Small intestine (tissue), 16 donors: Measurements from ENCODE around the gene BEX2. TPM values are rescaled to one million over a fixed set of nuclear protein-coding genes. Genes with fewer than 3 reads are reported as not detected.
"Not testable (repeated sequence)": the region's sequence is repeated elsewhere in the genome, so short reads cannot be mapped to it uniquely, and the experiment has no call there.

Experiments used
- DNase-seq, 2 donors: peaks; one replicate each; pipeline versions ENCODE4 v3.0.0 to v3.0.0-alpha.2; 2013
- FAIRE-seq: peaks from 2 replicates; lab custom pipeline; 2012; peaks lifted over from hg19 to GRCh38; lab: Jason Lieb, UNC
- H3K27ac ChIP-seq, 3 donors: one replicate each; pipeline ENCODE4 v1.5.1; 2013; ENCODE audit warnings: low read length in 2 of 3, mild to moderate bottlenecking in 2 of 3, control low read depth in 1 of 3, inconsistent platforms in 1 of 3, low read depth in 1 of 3, moderate library complexity in 1 of 3
- H3K27me3 ChIP-seq, 3 donors: one replicate each; pipeline ENCODE4 v1.6.1; 2013; ENCODE audit warnings: low read length in 3 of 3, inconsistent platforms in 1 of 3; ENCODE audit not compliant: control insufficient read depth in 3 of 3, insufficient read depth in 3 of 3
- H3K36me3 ChIP-seq, 3 donors: one replicate each; pipeline ENCODE4 v1.6.1; 2013; ENCODE audit warnings: low read length in 3 of 3, inconsistent platforms in 1 of 3, low read depth in 1 of 3, mild to moderate bottlenecking in 1 of 3, moderate library complexity in 1 of 3; ENCODE audit not compliant: control insufficient read depth in 3 of 3, insufficient read depth in 2 of 3
- H3K4me1 ChIP-seq, 3 donors: one replicate each; pipeline ENCODE4 v1.6.1; 2013; ENCODE audit warnings: low read length in 2 of 3, inconsistent platforms in 1 of 3, low read depth in 1 of 3, mild to moderate bottlenecking in 1 of 3, moderate library complexity in 1 of 3; ENCODE audit not compliant: control insufficient read depth in 3 of 3, insufficient read depth in 2 of 3
- H3K4me3 ChIP-seq, 3 donors: one replicate each; pipeline ENCODE4 v1.5.1; 2013; ENCODE audit warnings: low read length in 3 of 3, control low read depth in 1 of 3, inconsistent platforms in 1 of 3, low read depth in 1 of 3, mild to moderate bottlenecking in 1 of 3, moderate library complexity in 1 of 3
- H3K9me3 ChIP-seq, 2 donors: one replicate each; pipeline ENCODE4 v1.6.1; 2013; ENCODE audit warnings: low read depth in 1 of 2, low read length in 1 of 2; ENCODE audit not compliant: control insufficient read depth in 2 of 2, insufficient read depth in 1 of 2
- WGBS, 3 donors: extraction: QIAGEN DNeasy Blood & Tissue Kit; methylation state at CpG; one replicate each; pipeline ENCODE4 v1.1.7; 2013; 5-methylcytosine and 5-hydroxymethylcytosine counted together
- long read RNA-seq, 10 donors: transcript quantifications; one replicate each; lab custom pipeline, GENCODE V29; 2026
- polyA plus RNA-seq, 4 donors: library from polyadenylated mRNA; stranded (reverse) in 3 of 4; unstranded in 1 of 4; fragments of 200-250 nt in 3 of 4; fragments of 120-200 nt in 1 of 4; gene quantifications; one replicate each; pipeline versions ENCODE4 v1.2.1 to v1.2.3, GENCODE V29; 2013
- donor health status: healthy with polysubstance abuse.
- donor health status: control.
- donor health status: control.
- donor health status: Bipolar disorder and iron deficiency.
- donor health status: healthy.

Gene BEX2
- 10 to 100 TPM in 2 of 4 donors, 1 to 10 TPM in 1, under 1 TPM in 1; 0.89 to 62.7 (median 22.6) TPM for polyA plus RNA-seq
- long read RNA-seq, donor 1, transcript BEX2-202 (3 exons, 899 nt), result major isoform, 76 of 593 reads
- long read RNA-seq, donor 1, partial matches to known transcripts, result 198 of 593 reads
- long read RNA-seq, donor 1, other reads (novel, unspliced or antisense), result 317 of 593 reads
- long read RNA-seq, donor 2, transcript BEX2-202 (3 exons, 899 nt), result major isoform, 7 of 102 reads
- long read RNA-seq, donor 2, partial matches to known transcripts, result 94 of 102 reads
- long read RNA-seq, donor 2, other reads (novel, unspliced or antisense), result 0 of 102 reads
- long read RNA-seq, donor 3, transcript BEX2-202 (3 exons, 899 nt), result major isoform, 17 of 569 reads
- long read RNA-seq, donor 3, partial matches to known transcripts, result 524 of 569 reads
- long read RNA-seq, donor 3, other reads (novel, unspliced or antisense), result 23 of 569 reads
- long read RNA-seq, donor 4, partial matches to known transcripts, result 10 of 10 reads
- long read RNA-seq, donor 4, other reads (novel, unspliced or antisense), result 0 of 10 reads
- long read RNA-seq, donor 5, transcript BEX2-202 (3 exons, 899 nt), result major isoform, 10 of 72 reads
- long read RNA-seq, donor 5, partial matches to known transcripts, result 61 of 72 reads
- long read RNA-seq, donor 5, other reads (novel, unspliced or antisense), result 0 of 72 reads
- long read RNA-seq, donor 6, transcript BEX2-202 (3 exons, 899 nt), result major isoform, 13 of 19 reads
- long read RNA-seq, donor 6, partial matches to known transcripts, result 0 of 19 reads
- long read RNA-seq, donor 6, other reads (novel, unspliced or antisense), result 6 of 19 reads
- long read RNA-seq, donor 7, transcript BEX2-202 (3 exons, 899 nt), result major isoform, 11 of 24 reads
- long read RNA-seq, donor 7, partial matches to known transcripts, result 0 of 24 reads
- long read RNA-seq, donor 7, other reads (novel, unspliced or antisense), result 12 of 24 reads
- long read RNA-seq, donor 8, partial matches to known transcripts, result 67 of 67 reads
- long read RNA-seq, donor 8, other reads (novel, unspliced or antisense), result 0 of 67 reads
- long read RNA-seq, donor 9, transcript BEX2-202 (3 exons, 899 nt), result major isoform, 7 of 65 reads
- long read RNA-seq, donor 9, partial matches to known transcripts, result 57 of 65 reads
- long read RNA-seq, donor 9, other reads (novel, unspliced or antisense), result 0 of 65 reads
- long read RNA-seq, donor 10, transcript BEX2-202 (3 exons, 899 nt), result major isoform, 40 of 857 reads
- long read RNA-seq, donor 10, partial matches to known transcripts, result 803 of 857 reads
- long read RNA-seq, donor 10, other reads (novel, unspliced or antisense), result 10 of 857 reads

DNA sequence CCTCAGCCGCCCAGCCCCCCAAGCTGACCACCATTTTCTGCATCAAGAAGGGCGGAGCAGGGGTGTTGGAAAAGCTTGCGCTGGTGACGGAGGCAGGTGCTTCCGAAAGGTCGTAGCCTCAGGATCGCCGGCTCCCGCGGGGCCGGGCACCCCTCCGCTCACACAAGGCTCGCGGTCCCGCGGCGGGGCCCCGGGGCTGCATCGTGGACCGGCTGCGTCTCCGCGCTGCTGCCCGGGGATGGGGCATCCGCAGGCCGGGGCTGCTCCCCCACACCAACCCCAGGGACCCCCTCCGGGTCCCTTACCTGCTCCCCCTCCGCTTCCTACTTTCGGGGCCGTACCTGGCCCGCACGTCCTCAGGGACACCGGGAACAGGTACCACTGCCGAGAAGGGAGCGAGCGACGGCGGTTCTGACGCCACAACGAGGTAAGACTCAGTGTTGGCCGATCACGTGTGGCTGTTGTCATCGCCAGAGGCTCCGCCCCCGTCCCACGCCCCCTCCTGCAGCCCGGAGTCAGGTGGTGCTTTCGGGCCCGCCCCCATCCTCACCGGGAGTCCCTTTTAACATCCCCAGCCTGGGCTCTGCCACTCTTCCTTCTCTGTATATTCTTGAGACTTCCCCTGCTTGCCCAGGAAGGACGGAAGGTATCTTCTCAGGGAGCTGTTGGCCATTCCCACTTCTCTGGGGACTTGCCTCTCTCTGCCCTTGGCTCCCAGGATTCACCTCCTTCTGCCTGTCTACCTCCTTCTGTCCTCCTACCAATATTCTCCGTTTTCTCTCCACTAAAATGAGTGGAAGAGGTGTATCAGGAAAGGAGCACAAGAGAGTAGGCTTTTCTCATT, at the start of gene BEX2:
Gene BEX2, minus strand, starts transcription at position 436 of the 844 bp plus-strand sequence. CDS start 1,014 bp downstream, outside the sequence.
- DNase-seq (peak; percentile 63 to 86), FAIRE-seq (no peak)
- no peaks in the 10 kb centered on the region for H3K4me1 ChIP-seq
- peak within 1 kb of the TSS; percentile 37 to 67 (median 65) for H3K4me3 ChIP-seq
- peaks cover 0 to 2% (median 0%) of the 10 kb centered on the region in 3 donors for H3K36me3 ChIP-seq
- WGBS, 3 donors, result 1 to 36% (median 5%) methylated on average over 23 to 51 of the region's 52 CpGs
- H3K9me3 ChIP-seq, result no peaks in the 10 kb centered on the region
- H3K27me3 ChIP-seq, result no peaks in the 10 kb centered on the region
- H3K27ac ChIP-seq, result peak within 1 kb of the TSS in 2 of 3 donors; percentile 38 to 53

DNA sequence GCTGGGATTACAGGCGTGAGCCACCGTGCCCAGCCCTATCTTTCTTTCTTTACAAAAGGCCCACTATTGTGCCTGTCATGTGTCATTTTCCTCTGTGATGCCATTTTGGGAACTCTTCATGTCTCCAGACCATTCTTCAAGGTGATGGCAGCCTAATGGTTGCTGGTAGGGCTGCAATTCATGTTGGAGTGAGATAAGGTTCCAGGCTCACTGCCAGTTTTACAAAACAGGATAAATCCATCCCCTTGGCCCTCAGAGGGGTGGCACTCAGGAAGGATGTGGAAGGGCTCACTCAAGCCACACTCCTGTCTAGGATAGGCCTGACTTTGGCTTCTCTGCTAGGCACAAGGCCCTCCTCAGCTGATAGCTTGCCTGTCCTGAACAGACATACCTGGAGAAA, 49.3 kb upstream of the BEX2 start:
- no peaks in the 10 kb centered on the region for H3K4me1 ChIP-seq
- H3K27me3 ChIP-seq, result no peaks in the 10 kb centered on the region
- no peaks in the 10 kb centered on the region for H3K9me3 ChIP-seq
- FAIRE-seq, result no peak
- H3K36me3 ChIP-seq, result no peaks in the 10 kb centered on the region
- H3K27ac ChIP-seq, result no peak overlapping the region
- 76 to 94% (median 85%) methylated on average over 2 of the region's 2 CpGs for WGBS, 3 donors
- no peak for DNase-seq
- no peak overlapping the region for H3K4me3 ChIP-seq

DNA sequence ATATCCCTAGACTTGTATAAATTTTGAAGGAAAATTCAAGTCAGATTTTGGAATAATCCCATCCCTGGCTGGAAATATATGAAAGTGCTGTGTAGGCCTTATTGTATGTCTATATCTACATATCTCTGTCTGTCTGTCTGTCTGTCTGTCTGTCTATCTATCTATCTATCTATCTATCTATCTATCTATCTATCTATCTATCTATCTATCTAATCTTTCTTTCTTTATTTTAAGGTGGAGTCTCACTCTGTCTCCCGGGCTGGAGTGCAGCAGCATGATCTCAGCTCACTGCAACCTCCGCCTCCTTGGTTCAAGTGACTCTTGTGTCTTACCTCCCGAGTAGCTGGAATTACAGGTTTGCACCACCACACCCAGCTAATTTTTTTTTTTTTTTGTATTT, 48.8 kb upstream of the BEX2 start:
- not testable (repeated sequence) for H3K4me1 ChIP-seq, FAIRE-seq, H3K27ac ChIP-seq, DNase-seq, H3K36me3 ChIP-seq, H3K27me3 ChIP-seq, H3K9me3 ChIP-seq, H3K4me3 ChIP-seq
- WGBS, 3 donors, result 87 to 93% (median 90%) methylated on average over 3 of the region's 3 CpGs

DNA sequence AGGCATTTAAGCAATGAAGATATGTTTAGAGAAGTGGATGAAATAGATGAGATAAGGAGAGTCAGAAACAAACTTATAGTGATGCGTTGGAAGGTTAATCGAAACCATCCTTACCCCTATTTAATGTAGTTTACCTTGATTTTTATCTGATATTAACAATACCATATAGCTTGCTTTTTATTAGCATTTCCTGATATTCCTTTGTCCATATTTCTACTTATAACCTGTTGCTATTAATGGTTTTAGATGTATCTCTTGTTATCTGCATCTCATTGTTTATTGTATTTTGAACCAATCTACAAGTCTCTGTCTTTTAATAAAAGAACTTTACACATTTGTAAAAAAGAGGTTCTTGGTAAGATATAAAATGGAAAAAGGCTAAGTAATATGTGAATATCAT, 47.1 kb upstream of the BEX2 start:
- FAIRE-seq, result no peak
- Histone ChIP-seq H3K4me3 (no peak overlapping the region), H3K27ac (no peak overlapping the region), H3K36me3 (no peaks in the 10 kb centered on the region), H3K27me3 (no peaks in the 10 kb centered on the region), H3K4me1 (no peaks in the 10 kb centered on the region), H3K9me3 (no peaks in the 10 kb centered on the region)
- DNase-seq, result no peak
- 76 to 90% (median 86%) methylated on average over 2 of the region's 2 CpGs for WGBS, 3 donors

DNA sequence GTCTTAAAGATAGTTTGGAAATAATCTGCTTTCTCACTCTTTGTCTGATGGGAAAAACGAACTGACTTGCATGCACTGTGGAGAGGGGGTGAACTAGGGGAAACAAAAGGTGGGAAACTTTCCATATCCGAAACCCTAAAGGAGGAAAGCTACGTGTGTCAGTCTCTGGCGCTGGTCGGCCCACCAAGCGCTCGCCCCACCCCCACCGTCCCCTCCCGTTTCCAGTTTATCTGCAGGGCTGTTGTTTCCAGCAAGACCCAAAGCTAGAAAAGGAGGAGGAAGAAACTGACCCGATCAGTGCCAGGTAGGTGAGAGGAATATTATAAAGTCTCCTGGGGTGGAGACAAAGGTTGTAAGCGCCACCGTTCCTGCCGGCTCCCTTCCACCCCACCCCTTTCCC, 46.1 kb upstream of the BEX2 start:
- H3K27ac ChIP-seq, result peak overlapping the region in 2 of 3 donors; percentile 94
- DNase-seq (peak; percentile 19 to 60), FAIRE-seq (no peak)
- H3K4me3 ChIP-seq, result peak overlapping the region; percentile 50 to 98 (median 56)
- WGBS, 3 donors, result 1 to 15% (median 2%) methylated on average over 12 to 13 of the region's 13 CpGs
- no peaks in the 10 kb centered on the region for H3K27me3 ChIP-seq
- H3K4me1 ChIP-seq, result no peaks in the 10 kb centered on the region
- H3K9me3 ChIP-seq, result no peaks in the 10 kb centered on the region
- H3K36me3 ChIP-seq, result no peaks in the 10 kb centered on the region

DNA sequence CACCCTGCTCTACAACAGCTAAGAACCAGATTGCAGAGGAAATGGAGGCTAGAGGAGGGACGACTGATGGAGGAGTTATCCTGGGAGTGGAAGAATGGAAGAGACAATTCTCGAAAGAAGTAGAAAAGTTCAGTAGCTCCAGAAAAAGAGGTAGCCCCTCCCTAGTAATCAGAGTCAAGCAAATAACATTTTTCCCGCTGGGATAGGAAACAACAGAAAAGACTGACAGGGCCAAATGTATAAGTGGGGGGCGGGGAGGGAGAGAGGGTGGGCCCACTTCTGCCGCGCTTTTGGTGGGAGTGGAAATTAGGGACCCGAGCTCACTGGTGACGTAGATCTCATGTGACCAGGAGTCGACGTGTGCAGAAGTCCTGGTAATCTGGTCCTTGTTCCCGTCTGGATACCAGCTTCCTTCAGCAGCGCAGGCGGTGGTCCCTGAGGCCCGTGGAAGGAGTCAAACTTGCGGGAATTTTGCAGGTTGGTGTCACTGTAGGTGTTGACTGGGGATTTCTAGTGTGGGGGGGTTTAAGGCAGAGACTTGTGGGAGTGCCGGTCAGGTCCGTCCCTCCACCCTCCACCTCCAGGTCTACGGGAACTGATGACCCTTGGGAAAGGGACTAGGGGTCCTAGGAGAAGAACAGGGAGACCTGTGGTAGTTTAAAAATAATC, 45.5 kb upstream of the BEX2 start, which contains the start of gene TCEAL9:
Gene TCEAL9, plus strand, starts transcription at position 377 of the 669 bp plus-strand sequence. CDS start 1,179 bp downstream, outside the sequence.
- 1 to 34% (median 8%) methylated on average over 15 to 18 of the region's 18 CpGs for WGBS, 3 donors
- Histone ChIP-seq H3K4me3 (peak within 1 kb of the TSS; percentile 50 to 98 (median 56)), H3K9me3 (no peaks in the 10 kb centered on the region), H3K27ac (peak within 1 kb of the TSS in 2 of 3 donors; percentile 94), H3K4me1 (no peaks in the 10 kb centered on the region), H3K27me3 (no peaks in the 10 kb centered on the region), H3K36me3 (no peaks in the 10 kb centered on the region)
- FAIRE-seq, result no peak
- peak; percentile 36 to 80 for DNase-seq
